ENCODE data around the gene WWOX.

The WWOX gene

DNA sequence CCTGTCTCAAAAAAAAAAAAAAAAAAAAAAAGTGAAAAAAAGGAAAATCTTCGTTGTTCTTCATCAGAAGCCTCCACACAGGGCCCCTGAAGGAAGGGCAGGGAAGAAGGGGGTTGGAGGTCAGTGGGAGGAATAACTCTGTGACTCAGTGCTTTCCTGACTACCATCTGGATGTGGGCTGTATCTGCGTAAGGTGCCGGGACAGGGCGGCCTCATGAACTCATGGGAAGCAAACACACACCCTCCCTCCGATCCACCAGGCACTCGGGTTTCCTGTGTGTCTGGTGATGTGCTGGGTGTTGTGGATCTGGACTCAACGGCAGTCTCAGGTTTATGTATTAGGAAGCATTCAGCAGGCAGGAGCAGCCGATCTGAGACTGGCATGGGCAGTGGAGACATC, 691.6 kb downstream of the WWOX start:
- TF ChIP-seq, protein P1, sequence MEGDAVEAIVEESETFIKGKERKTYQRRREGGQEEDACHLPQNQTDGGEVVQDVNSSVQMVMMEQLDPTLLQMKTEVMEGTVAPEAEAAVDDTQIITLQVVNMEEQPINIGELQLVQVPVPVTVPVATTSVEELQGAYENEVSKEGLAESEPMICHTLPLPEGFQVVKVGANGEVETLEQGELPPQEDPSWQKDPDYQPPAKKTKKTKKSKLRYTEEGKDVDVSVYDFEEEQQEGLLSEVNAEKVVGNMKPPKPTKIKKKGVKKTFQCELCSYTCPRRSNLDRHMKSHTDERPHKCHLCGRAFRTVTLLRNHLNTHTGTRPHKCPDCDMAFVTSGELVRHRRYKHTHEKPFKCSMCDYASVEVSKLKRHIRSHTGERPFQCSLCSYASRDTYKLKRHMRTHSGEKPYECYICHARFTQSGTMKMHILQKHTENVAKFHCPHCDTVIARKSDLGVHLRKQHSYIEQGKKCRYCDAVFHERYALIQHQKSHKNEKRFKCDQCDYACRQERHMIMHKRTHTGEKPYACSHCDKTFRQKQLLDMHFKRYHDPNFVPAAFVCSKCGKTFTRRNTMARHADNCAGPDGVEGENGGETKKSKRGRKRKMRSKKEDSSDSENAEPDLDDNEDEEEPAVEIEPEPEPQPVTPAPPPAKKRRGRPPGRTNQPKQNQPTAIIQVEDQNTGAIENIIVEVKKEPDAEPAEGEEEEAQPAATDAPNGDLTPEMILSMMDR (IDR thresholded peaks at IDR 0.05; ENCODE audit: low read depth, low read length): no peak
- no peak for DNase-seq (ENCODE audit: extremely low read depth, low read depth)

DNA sequence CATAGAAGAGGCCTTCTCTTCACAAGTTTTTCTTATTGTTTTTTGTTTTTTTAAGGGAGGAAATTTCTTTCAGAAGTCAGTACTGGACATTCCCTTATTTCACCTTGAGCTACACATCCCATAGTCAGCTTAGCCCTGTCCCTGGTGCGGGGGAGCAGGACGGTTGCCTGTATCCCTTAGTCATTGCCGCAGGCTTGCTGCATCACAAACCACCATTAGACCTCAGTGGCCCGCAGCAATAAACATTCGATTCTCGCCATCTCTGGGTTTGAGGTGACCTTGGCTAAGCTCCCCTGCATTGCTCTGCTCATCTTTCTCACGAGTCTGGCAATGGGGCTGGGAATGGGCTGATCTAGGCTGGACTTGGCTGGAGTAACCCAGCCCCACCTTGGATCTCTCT, 692.5 kb downstream of the WWOX start:
- DNase-seq (ENCODE audit: extremely low read depth, low read depth): no peak
- TF ChIP-seq, protein P1 (IDR thresholded peaks at IDR 0.05; ENCODE audit: low read depth, low read length): no peak

DNA sequence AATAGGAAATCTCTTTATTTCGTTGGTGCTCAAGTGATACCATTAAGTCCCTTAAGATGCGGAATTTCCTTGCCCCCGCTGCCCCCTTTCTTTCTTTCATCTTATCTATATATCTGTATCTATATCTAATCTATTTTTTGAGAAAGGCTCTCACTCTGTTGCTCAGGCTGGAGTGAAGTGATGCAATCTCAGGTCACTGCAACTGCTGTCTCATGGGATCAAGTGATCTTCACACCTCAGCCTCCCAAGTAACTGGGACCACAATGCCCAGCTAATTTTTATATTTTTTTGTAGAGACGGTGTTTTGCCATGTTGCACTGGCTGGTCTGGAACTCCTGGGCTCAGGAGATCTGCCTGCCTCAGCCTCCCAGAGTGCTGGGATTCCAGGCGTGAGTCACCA, 693.5 kb downstream of the WWOX start:
- TF ChIP-seq, protein P1 (IDR thresholded peaks at IDR 0.05; ENCODE audit: low read depth, low read length): no peak
- no peak for DNase-seq (ENCODE audit: extremely low read depth, low read depth)

DNA sequence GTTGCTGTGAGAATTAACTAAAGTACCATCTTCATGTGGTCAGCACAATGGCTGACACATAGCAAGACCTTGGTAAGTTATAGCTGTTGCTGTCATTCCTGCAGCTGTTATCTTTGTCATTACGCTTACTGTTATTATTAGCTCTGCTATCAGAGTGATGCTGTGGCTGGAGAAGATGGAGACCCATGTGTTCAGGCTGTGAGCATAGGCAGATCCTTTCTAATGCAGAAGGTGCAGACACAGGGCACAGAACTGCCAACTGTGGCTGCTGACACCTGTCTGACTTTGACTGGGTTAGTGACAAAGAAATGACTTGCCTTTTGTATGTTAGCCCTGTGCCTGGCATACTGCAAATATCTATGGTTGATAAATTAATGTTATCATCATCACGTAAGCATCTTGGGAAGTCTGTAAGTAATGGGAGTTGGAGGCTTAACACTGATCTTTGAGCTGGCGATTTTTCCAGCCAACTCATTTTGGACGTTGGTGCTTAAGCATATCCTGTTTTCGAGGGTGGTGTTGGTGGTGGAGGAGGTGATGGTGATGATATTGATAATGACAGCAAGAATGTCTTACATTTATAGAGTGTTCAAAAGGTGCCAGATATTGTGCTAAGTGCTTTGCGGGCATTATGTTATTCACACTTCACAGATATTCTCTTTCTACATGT, 695.3 kb downstream of the WWOX start:
- no peak for DNase-seq (ENCODE audit: extremely low read depth, low read depth)
- TF ChIP-seq, protein P1 (IDR thresholded peaks at IDR 0.05; ENCODE audit: low read depth, low read length): no peak

DNA sequence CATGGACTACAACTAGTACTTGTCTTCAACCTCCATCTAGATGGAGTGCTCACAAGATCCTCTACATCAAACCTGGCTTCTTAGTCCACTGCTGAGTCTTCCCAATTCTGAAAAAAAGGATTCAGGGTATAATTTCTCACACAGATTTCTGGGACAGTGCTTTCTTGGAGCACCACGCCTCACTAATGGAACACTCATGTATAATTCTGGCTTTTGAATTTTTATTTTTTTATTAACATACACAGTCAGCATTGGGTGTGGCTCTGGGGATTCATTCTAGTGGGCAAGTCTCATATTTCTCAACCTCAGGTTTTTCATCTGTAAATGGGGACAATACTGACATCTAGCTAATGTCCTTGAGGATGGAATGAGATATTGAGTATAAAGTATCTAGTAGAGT, 696.0 kb downstream of the WWOX start:
- no peak for DNase-seq (ENCODE audit: extremely low read depth, low read depth)
- TF ChIP-seq, protein P1 (IDR thresholded peaks at IDR 0.05; ENCODE audit: low read depth, low read length): no peak

DNA sequence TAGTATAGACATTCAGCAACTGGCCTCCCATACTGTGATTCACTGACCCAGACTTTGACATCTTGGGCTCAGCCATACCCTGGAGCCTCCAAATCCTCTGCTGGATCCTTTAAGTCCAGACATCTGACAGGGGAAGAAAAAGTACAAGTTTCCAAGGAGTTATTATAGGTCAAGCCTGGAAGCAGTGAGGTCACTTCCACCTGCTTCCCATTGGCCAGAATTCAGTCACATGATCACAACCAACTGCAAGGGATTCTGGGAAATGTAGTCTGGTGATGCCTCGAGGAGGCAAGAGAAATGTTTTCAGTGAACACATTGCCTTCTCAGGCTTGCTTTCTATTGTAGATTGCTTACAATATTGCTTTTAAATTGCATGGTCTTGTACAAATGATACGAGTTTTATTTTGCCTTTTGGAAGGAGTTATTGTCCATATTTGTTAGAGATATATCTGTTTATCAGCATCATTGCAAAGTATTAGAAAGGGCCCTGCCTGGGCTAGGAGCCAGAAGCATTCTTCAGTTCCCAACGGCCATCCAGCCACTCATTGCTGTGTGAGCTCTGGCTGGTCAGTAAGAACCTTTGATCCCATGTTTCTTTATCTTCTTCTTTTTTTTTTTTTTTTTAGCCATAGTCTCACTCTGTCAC, 696.9 kb downstream of the WWOX start:
- no peak for DNase-seq (ENCODE audit: extremely low read depth, low read depth)
- TF ChIP-seq, protein P1 (IDR thresholded peaks at IDR 0.05; ENCODE audit: low read depth, low read length): no peak

DNA sequence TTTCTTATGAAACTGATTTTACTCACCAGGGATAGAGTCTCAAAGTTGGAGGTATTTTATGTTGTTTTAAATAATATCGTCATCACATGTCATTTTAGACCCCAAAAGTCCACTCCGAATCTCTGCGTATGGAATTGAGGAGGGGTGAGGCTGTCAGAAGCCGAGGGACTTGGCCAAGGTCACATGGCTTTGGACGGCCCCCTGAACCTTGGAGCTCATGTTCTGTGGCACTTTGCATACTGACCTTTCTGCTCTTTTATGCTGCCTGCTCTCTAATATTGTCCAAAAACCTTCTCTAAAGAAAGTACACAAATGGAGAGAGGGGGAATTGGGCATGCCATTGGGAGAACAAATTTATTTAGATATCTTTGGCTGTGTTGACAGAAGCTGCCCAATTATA, 700.0 kb downstream of the WWOX start:
- TF ChIP-seq, protein P1 (IDR thresholded peaks at IDR 0.05; ENCODE audit: low read depth, low read length): no peak
- no peak for DNase-seq (ENCODE audit: extremely low read depth, low read depth)
